ENCODE results near the gene VILL.

DNA sequence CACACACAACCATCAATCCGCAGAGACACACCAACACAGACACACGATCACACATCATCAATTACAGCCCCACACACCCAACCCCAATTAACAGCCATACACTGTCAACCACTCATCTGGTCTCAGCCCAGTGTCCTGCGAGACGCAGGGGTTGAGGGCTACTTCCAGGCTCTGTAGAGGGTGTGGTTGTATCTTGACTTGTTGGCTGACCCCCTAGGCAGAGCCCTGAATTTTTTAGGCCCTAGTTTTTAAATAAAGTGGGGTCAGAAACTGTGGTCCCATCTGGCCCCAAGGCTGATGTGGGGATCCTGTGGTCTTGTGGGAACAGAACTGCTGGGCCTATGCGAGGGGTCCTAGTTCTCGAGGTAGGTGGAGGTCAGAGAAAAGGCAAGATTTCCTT lies 9.2 kb downstream of the VILL start:
- TF ChIP-seq POLR2AphosphoS5 (IDR thresholded peaks at IDR 0.05) = no peak
- TF ChIP-seq POLR2A (IDR thresholded peaks at IDR 0.05) = no peak
- no peak for TF ChIP-seq CTCF (IDR thresholded peaks at IDR 0.05)
- TF ChIP-seq EP300 (IDR thresholded peaks at IDR 0.05; ENCODE audit: low read depth) = no peak
